Glutamatergic neuron (in vitro differentiated cells): ENCODE measurements around the gene VIL1. TPM values are rescaled to one million over a fixed set of nuclear protein-coding genes. Genes with fewer than 3 reads are reported as not detected.
A peak's percentile ranks its signal among the peaks of the same experiment; 100 is the strongest.

Experiments
- DNase-seq: peaks from one replicate; pipeline ENCODE4 v3.0.0; 2022
- H3K27ac Mint-ChIP-seq: one replicate; pipeline ENCODE4 v1.8.0; 2020; ENCODE audit warnings: mild to moderate bottlenecking, mixed read lengths, inconsistent platforms; ENCODE audit not compliant: unreplicated experiment
- H3K27me3 Mint-ChIP-seq: one replicate; pipeline ENCODE4 v1.8.0; 2020; ENCODE audit warnings: mild to moderate bottlenecking, moderate library complexity, mixed read lengths, inconsistent platforms; ENCODE audit not compliant: unreplicated experiment
- H3K36me3 Mint-ChIP-seq: one replicate; pipeline ENCODE4 v1.8.0; 2020; ENCODE audit warnings: mild to moderate bottlenecking, mixed read lengths, inconsistent platforms; ENCODE audit not compliant: unreplicated experiment
- H3K4me1 Mint-ChIP-seq: one replicate; pipeline ENCODE4 v1.8.0; 2020; ENCODE audit warnings: mild to moderate bottlenecking, low read depth, mixed read lengths, inconsistent platforms; ENCODE audit not compliant: unreplicated experiment
- H3K4me3 Mint-ChIP-seq: one replicate; pipeline ENCODE4 v1.8.0; 2020; ENCODE audit warnings: mild to moderate bottlenecking, mixed read lengths, inconsistent platforms; ENCODE audit not compliant: unreplicated experiment
- H3K9me3 Mint-ChIP-seq: one replicate; pipeline ENCODE4 v1.8.0; 2020; ENCODE audit warnings: mild to moderate bottlenecking, moderate library complexity, mixed read lengths, inconsistent platforms; ENCODE audit not compliant: unreplicated experiment
- CTCF ChIP-seq: fragments of 200-600 bp; sonication (generic); IDR thresholded peaks from one replicate; pipeline ENCODE4 v1.5.0; 2021; ENCODE audit not compliant: partially characterized antibody, unreplicated experiment
- total RNA-seq: library from RNA; stranded (reverse); fragmentation: NEBNext Ultra II Directional; extraction: Animal tissue kit (Norgen Biotek cat#: 25700); gene quantifications from one replicate; pipeline ENCODE4 v1.2.1, GENCODE V29; 2021; ENCODE audit not compliant: unreplicated experiment

Gene VIL1
- total RNA-seq, 1 donor from 2014 or later = not detected

- Mint-ChIP-seq H3K4me3 (peak overlapping the region; percentile 42), H3K27me3 (peaks cover 18% of the 10 kb centered on the region), H3K4me1 (peaks cover 20% of the 10 kb centered on the region), H3K27ac (no peak overlapping the region), H3K9me3 (peaks cover 13% of the 10 kb centered on the region), H3K36me3 (no peaks in the 10 kb centered on the region)
- no peak for DNase-seq
- TF ChIP-seq CTCF = no peak
These were observed 17.7 kb upstream of the VIL1 start for GRCh38 chr2:218400930-218401881.

GRCh38 chr2:218401890-218402289, 17.0 kb upstream of the VIL1 start:
- no peaks in the 10 kb centered on the region for H3K36me3 Mint-ChIP-seq
- peaks cover 17% of the 10 kb centered on the region for H3K27me3 Mint-ChIP-seq
- H3K4me1 Mint-ChIP-seq = peaks cover 17% of the 10 kb centered on the region
- H3K27ac Mint-ChIP-seq = no peak overlapping the region
- no peak for DNase-seq
- peaks cover 11% of the 10 kb centered on the region for H3K9me3 Mint-ChIP-seq
- H3K4me3 Mint-ChIP-seq = no peak overlapping the region
- no peak for TF ChIP-seq CTCF

GRCh38 chr2:218402491-218402901, 16.4 kb upstream of the VIL1 start:
- Mint-ChIP-seq H3K36me3 (no peaks in the 10 kb centered on the region), H3K9me3 (peaks cover 9% of the 10 kb centered on the region), H3K27ac (no peak overlapping the region), H3K4me3 (no peak overlapping the region), H3K27me3 (peaks cover 17% of the 10 kb centered on the region), H3K4me1 (peaks cover 18% of the 10 kb centered on the region)
- TF ChIP-seq CTCF = no peak
- DNase-seq = no peak

DNA sequence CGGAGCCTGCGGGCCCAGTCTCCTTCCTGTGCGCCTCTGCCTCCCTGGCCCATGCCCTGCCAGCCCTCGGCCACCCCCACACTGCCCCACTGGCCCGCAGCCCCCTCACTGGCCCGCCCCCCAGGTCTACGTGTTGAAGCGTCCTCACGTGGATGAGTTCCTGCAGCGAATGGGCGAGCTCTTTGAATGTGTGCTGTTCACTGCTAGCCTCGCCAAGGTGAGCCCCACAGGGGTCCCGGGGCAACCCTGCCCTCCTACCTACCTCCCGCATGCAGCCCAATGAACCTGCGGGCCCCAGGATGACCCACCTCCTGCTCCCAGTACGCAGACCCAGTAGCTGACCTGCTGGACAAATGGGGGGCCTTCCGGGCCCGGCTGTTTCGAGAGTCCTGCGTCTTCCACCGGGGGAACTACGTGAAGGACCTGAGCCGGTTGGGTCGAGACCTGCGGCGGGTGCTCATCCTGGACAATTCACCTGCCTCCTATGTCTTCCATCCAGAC, 16.0 kb upstream of the VIL1 start:
- Mint-ChIP-seq H3K27ac (no peak overlapping the region), H3K36me3 (no peaks in the 10 kb centered on the region), H3K27me3 (peaks cover 13% of the 10 kb centered on the region), H3K9me3 (peaks cover 6% of the 10 kb centered on the region), H3K4me1 (peaks cover 18% of the 10 kb centered on the region), H3K4me3 (no peak overlapping the region)
- DNase-seq = no peak
- no peak for TF ChIP-seq CTCF

DNA sequence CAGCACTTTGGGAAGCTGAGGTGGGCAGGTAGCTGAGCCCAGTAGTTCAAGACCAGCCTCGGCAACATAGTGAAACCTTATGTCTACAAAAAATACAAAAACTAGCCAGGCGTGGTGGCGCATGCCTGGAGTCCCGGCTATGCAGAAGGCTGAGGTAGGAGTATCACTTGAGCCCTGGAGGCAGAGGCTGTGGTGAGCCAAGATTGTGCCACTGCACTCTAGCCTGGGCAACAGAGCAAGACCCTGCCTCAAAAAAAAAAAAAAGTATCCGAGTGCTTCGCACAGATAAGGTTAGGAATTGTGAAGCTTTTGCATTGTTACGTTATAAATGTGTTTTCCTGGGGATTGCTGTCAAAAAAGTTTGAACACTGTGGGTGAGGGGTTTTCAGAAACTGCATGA, 15.1 kb upstream of the VIL1 start:
- DNase-seq = no peak
- H3K36me3 Mint-ChIP-seq = no peaks in the 10 kb centered on the region
- TF ChIP-seq CTCF = no peak
- peaks cover 18% of the 10 kb centered on the region for H3K4me1 Mint-ChIP-seq
- peak overlapping the region; percentile 34 for H3K4me3 Mint-ChIP-seq
- H3K27ac Mint-ChIP-seq = no peak overlapping the region
- peaks cover 13% of the 10 kb centered on the region for H3K27me3 Mint-ChIP-seq
- H3K9me3 Mint-ChIP-seq = peaks cover 5% of the 10 kb centered on the region
